OCI-LY3 (cell line): ENCODE measurements around the gene OR8G5.

Experiments
- H2AFZ ChIP-seq: fragments of 200-600, 300-600 bp; shearing (Covaris generic); 2 replicates; pipeline ENCODE4 v1.6.0; 2014; ENCODE audit warnings: antibody characterized with exemption, low read depth, low read length
- H3K27ac ChIP-seq: fragments of 200-600, 300-600 bp; sonication (generic); 2 replicates; pipeline ENCODE4 v1.5.1; 2014; ENCODE audit warnings: mild to moderate bottlenecking, low read length, moderate library complexity, mixed read lengths
- H3K27me3 ChIP-seq: fragments of 200-600, 300-600 bp; sonication (generic); 2 replicates; pipeline ENCODE4 v1.6.1; 2014; ENCODE audit warnings: low read depth, low read length, mixed read lengths
- H3K36me3 ChIP-seq: fragments of 200-600, 300-600 bp; sonication (generic); replicated peaks from 2 replicates; pipeline ENCODE3; 2014; ENCODE audit warnings: low read depth, low read length, mixed read lengths
- H3K4me1 ChIP-seq: fragments of 300-600, 200-600 bp; sonication (generic); 2 replicates; pipeline ENCODE4 v1.6.1; 2014; ENCODE audit warnings: low read length, mixed read lengths
- H3K4me2 ChIP-seq: fragments of 200-600, 300-600 bp; sonication (generic); 2 replicates; pipeline ENCODE4 v1.6.1; 2014; ENCODE audit warnings: low read length, mixed read lengths
- H3K4me3 ChIP-seq: fragments of 300-600, 200-600 bp; sonication (generic); 2 replicates; pipeline ENCODE4 v1.5.1; 2014; ENCODE audit warnings: antibody characterized with exemption, mild to moderate bottlenecking, low read length, moderate library complexity
- H3K79me2 ChIP-seq: fragments of 300-600, 200-600 bp; shearing (Covaris generic); 2 replicates; pipeline ENCODE4 v1.6.1; 2014; ENCODE audit warnings: mild to moderate bottlenecking, low read length, mixed read lengths
- H3K9ac ChIP-seq: fragments of 300-600, 200-600 bp; shearing (Covaris generic); 2 replicates; pipeline ENCODE4 v1.6.0; 2014; ENCODE audit warnings: mild to moderate bottlenecking, low read length, moderate library complexity
- H3K9me3 ChIP-seq: fragments of 200-600, 300-600 bp; shearing (Covaris generic); 2 replicates; pipeline ENCODE4 v1.6.1; 2014; ENCODE audit warnings: low read length, mixed read lengths; ENCODE audit not compliant: insufficient read depth
- H4K20me1 ChIP-seq: fragments of 200-600, 300-600 bp; sonication (generic); 2 replicates; pipeline ENCODE4 v1.6.1; 2016; ENCODE audit warnings: low read length, mixed read lengths; ENCODE audit not compliant: insufficient read depth
- EZH2phosphoT487 ChIP-seq: fragments of 200-600 bp; shearing (Covaris generic); IDR thresholded peaks from 2 replicates; pipeline ENCODE4 v1.6.1; 2018; ENCODE audit warnings: antibody characterized with exemption, mixed run types, low read depth
- TF ChIP-seq, protein P1 (sequence below): fragments of 200-600, 300-600 bp; sonication (generic); IDR thresholded peaks from 2 replicates; pipeline ENCODE4 v1.5.1; 2014; ENCODE audit warnings: antibody characterized with exemption, low read length, low read depth

Gene OR8G5

DNA sequence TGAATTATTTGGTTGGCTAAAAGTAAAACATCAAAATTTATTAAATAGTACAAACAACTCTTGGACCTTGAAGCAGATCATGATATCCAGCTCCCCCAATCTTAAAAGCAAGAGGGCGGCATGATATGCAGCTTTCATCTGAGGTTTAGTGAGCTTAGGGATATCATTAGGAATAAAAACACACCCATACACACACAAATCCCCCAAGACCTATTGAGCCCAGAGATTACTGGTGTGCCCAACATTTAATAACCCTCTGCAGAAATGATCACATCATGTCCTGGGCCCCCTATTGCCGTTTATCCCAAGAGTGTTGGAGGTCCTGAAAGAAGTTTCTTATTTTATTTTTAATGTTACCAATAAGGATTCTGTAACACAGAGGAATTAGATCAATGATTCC is 57.7 kb downstream of the OR8G5 start, which contains the start of gene OR8D1:
TSS of gene OR8D1 (minus strand) at position 101 of the 400 bp plus-strand sequence. CDS start 3,183 bp downstream, outside the sequence.
- no peak within 1 kb of the TSS for H2AFZ ChIP-seq
- no peaks in the 10 kb centered on the region for H3K79me2 ChIP-seq
- H3K27ac ChIP-seq, result no peak within 1 kb of the TSS
- no peak within 1 kb of the TSS for H3K4me3 ChIP-seq
- TF ChIP-seq EZH2phosphoT487, result no peak
- TF ChIP-seq, protein P1, sequence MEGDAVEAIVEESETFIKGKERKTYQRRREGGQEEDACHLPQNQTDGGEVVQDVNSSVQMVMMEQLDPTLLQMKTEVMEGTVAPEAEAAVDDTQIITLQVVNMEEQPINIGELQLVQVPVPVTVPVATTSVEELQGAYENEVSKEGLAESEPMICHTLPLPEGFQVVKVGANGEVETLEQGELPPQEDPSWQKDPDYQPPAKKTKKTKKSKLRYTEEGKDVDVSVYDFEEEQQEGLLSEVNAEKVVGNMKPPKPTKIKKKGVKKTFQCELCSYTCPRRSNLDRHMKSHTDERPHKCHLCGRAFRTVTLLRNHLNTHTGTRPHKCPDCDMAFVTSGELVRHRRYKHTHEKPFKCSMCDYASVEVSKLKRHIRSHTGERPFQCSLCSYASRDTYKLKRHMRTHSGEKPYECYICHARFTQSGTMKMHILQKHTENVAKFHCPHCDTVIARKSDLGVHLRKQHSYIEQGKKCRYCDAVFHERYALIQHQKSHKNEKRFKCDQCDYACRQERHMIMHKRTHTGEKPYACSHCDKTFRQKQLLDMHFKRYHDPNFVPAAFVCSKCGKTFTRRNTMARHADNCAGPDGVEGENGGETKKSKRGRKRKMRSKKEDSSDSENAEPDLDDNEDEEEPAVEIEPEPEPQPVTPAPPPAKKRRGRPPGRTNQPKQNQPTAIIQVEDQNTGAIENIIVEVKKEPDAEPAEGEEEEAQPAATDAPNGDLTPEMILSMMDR, result no peak
- peaks cover 6% of the 10 kb centered on the region for H3K4me1 ChIP-seq
- H3K9me3 ChIP-seq, result no peaks in the 10 kb centered on the region
- no peak within 1 kb of the TSS for H3K4me2 ChIP-seq
- no peak within 1 kb of the TSS for H3K9ac ChIP-seq
- no peaks in the 10 kb centered on the region for H3K36me3 ChIP-seq
- H3K27me3 ChIP-seq, result peaks cover 24% of the 10 kb centered on the region
- no peaks in the 10 kb centered on the region for H4K20me1 ChIP-seq

DNA sequence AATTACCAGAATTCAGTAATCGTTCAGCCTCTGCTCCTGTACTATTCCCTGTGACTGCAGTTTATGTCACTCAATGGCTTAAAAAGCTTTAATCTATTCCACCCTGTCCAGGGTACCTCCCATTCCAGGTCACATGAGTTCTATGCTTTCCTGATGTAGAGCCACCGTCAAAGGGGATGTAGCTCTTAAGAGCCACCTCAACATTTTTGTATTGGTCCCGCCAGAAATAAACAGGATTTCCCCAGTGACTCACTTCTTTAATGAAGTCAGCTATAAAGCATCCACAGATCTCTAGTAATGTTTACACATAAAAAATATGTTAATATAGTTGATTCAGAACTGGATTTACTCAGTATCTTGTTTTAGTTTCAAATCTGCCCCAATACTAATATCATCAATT is 58.9 kb downstream of the OR8G5 start:
- Histone ChIP-seq H3K9ac (no peak overlapping the region), H3K36me3 (no peaks in the 10 kb centered on the region), H3K4me1 (peaks cover 6% of the 10 kb centered on the region), H4K20me1 (no peaks in the 10 kb centered on the region), H3K4me3 (no peak overlapping the region), H2AFZ (no peak overlapping the region), H3K27me3 (peaks cover 25% of the 10 kb centered on the region), H3K9me3 (no peaks in the 10 kb centered on the region), H3K4me2 (peak overlapping the region; percentile 29; the same call in 1 of the 2 replicates), H3K27ac (no peak overlapping the region), H3K79me2 (no peaks in the 10 kb centered on the region)
- no peak for TF ChIP-seq EZH2phosphoT487
